Mesenchymal stem cell (in vitro differentiated cells and primary cell): ENCODE measurements around the gene SCP2D1.

Experiments used
- DNase-seq: peaks from one replicate; pipeline ENCODE4 v3.0.0-alpha.2; 2013
- H2AFZ ChIP-seq: one replicate; pipeline ENCODE4 v1.6.1; 2013; ENCODE audit warnings: low read depth, mild to moderate bottlenecking, control low read depth, inconsistent platforms, low read length, moderate library complexity
- H2AK5ac ChIP-seq: 2 replicates; pipeline ENCODE4 v1.6.1; 2013; ENCODE audit warnings: low read length, moderate library complexity, mild to moderate bottlenecking, inconsistent platforms; ENCODE audit not compliant: severe bottlenecking
- H2BK120ac ChIP-seq: one replicate; pipeline ENCODE4 v1.6.1; 2013; ENCODE audit warnings: low read depth, mild to moderate bottlenecking, inconsistent platforms, low read length, moderate library complexity
- H2BK12ac ChIP-seq, 2 experiments: one replicate each; pipeline ENCODE4 v1.6.1; 2013; ENCODE audit warnings: inconsistent platforms in 2 of 2, low read length in 2 of 2, mild to moderate bottlenecking in 2 of 2, moderate library complexity in 2 of 2, control low read depth in 1 of 2
- H2BK15ac ChIP-seq: one replicate; pipeline ENCODE4 v1.6.1; 2013; ENCODE audit warnings: mild to moderate bottlenecking, low read depth, inconsistent platforms; ENCODE audit not compliant: poor library complexity, severe bottlenecking
- H2BK5ac ChIP-seq: 2 replicates; pipeline ENCODE4 v1.6.1; 2013; ENCODE audit warnings: low read depth, mild to moderate bottlenecking, low read length, control low read depth, inconsistent platforms; ENCODE audit not compliant: poor library complexity, severe bottlenecking
- H3K14ac ChIP-seq, 2 experiments: one replicate each; pipeline ENCODE4 v1.6.1; 2013; ENCODE audit warnings: inconsistent platforms in 2 of 2, low read length in 2 of 2, control low read depth in 1 of 2, mild to moderate bottlenecking in 1 of 2, moderate library complexity in 1 of 2
- H3K18ac ChIP-seq, 2 experiments: one replicate each; pipeline ENCODE4 v1.6.1; 2013; ENCODE audit warnings: inconsistent platforms in 2 of 2, low read length in 2 of 2, control low read depth in 1 of 2, low read depth in 1 of 2, mild to moderate bottlenecking in 1 of 2
- H3K23ac ChIP-seq, 2 experiments: one replicate each; pipeline ENCODE4 v1.6.1; 2013; ENCODE audit warnings: inconsistent platforms in 2 of 2, low read length in 2 of 2, mild to moderate bottlenecking in 2 of 2, moderate library complexity in 2 of 2, control low read depth in 1 of 2
- H3K27ac ChIP-seq: 2 replicates; pipeline ENCODE4 v1.5.1; 2013; ENCODE audit warnings: mild to moderate bottlenecking, moderate library complexity, low read length, control low read depth, inconsistent platforms; ENCODE audit not compliant: poor library complexity, severe bottlenecking
- H3K27me3 ChIP-seq, 2 experiments: 2 replicates each; pipeline versions ENCODE4 v1.6.1 to v1.7.0; 2013; ENCODE audit warnings: low read length in 2 of 2, mild to moderate bottlenecking in 2 of 2, moderate library complexity in 2 of 2, control low read depth in 1 of 2, inconsistent platforms in 1 of 2; ENCODE audit not compliant: control insufficient read depth in 1 of 2, insufficient read depth in 1 of 2
- H3K36me3 ChIP-seq, 2 experiments: 2 replicates each; pipeline versions ENCODE4 v1.6.1 to v1.7.0; 2013; ENCODE audit warnings: low read length in 2 of 2, control low read depth in 1 of 2, inconsistent platforms in 1 of 2, low read depth in 1 of 2, mild to moderate bottlenecking in 1 of 2; ENCODE audit not compliant: insufficient read depth in 2 of 2, control insufficient read depth in 1 of 2
- H3K4ac ChIP-seq, 2 experiments: one replicate each; pipeline ENCODE4 v1.6.1; 2013; ENCODE audit warnings: inconsistent platforms in 2 of 2, low read length in 2 of 2, mild to moderate bottlenecking in 2 of 2, moderate library complexity in 2 of 2, control low read depth in 1 of 2, low read depth in 1 of 2
- H3K4me1 ChIP-seq: 2 replicates; pipeline ENCODE4 v1.6.1; 2013; ENCODE audit warnings: low read depth, low read length, control low read depth; ENCODE audit not compliant: control insufficient read depth, insufficient read depth
- H3K4me2 ChIP-seq: 2 replicates; pipeline ENCODE4 v1.6.1; 2013; ENCODE audit warnings: low read length, mild to moderate bottlenecking, inconsistent platforms; ENCODE audit not compliant: poor library complexity, severe bottlenecking
- H3K4me3 ChIP-seq, 2 experiments: 2 replicates each; pipeline versions ENCODE4 v1.5.1 to v1.7.0; 2013; ENCODE audit warnings: low read length in 2 of 2, mild to moderate bottlenecking in 2 of 2, control low read depth in 1 of 2, low read depth in 1 of 2; ENCODE audit not compliant: insufficient read depth in 1 of 2
- H3K79me1 ChIP-seq: replicated peaks from 2 replicates; pipeline ENCODE4 v1.6.1; 2013; ENCODE audit warnings: mild to moderate bottlenecking, control low read depth, low read length, inconsistent platforms; ENCODE audit not compliant: poor library complexity, severe bottlenecking
- H3K9ac ChIP-seq: 2 replicates; pipeline ENCODE4 v1.7.0; 2013; ENCODE audit warnings: mild to moderate bottlenecking, low read length, moderate library complexity
- H3K9me3 ChIP-seq: 2 replicates; pipeline ENCODE4 v1.7.0; 2013; ENCODE audit warnings: mild to moderate bottlenecking, low read length; ENCODE audit not compliant: control insufficient read depth
- H4K8ac ChIP-seq: one replicate; pipeline ENCODE4 v1.6.1; 2013; ENCODE audit warnings: inconsistent platforms, mild to moderate bottlenecking, low read length, moderate library complexity
- H4K91ac ChIP-seq: one replicate; pipeline ENCODE4 v1.6.1; 2013; ENCODE audit warnings: mild to moderate bottlenecking, low read length, inconsistent platforms
- WGBS: methylation state at CpG from one replicate; pipeline ENCODE4 v1.1.7; 2013; ENCODE audit warnings: mixed read lengths; 5-methylcytosine and 5-hydroxymethylcytosine counted together

The SCP2D1 gene

GRCh38 chr20:18853946-18854646 is 40.5 kb downstream of the SCP2D1 start:
- no peak for DNase-seq
- H3K36me3 ChIP-seq, result no peaks in the 10 kb centered on the region
- no peak overlapping the region for H3K4me3 ChIP-seq
- H3K4me1 ChIP-seq, result peaks cover 1% of the 10 kb centered on the region
- no peak overlapping the region for H2BK12ac ChIP-seq
- no peak overlapping the region for H3K27ac ChIP-seq
- H2AFZ ChIP-seq, result no peak overlapping the region
- no peak overlapping the region for H4K91ac ChIP-seq
- H3K79me1 ChIP-seq, result no peaks in the 10 kb centered on the region
- no peak overlapping the region for H2AK5ac ChIP-seq
- WGBS, result 79% methylated on average over 1 of the region's 2 CpGs
- no peak overlapping the region for H4K8ac ChIP-seq
- no peak overlapping the region for H2BK15ac ChIP-seq
- H3K27me3 ChIP-seq, result peaks cover 0 to 6% of the 10 kb centered on the region in 2 experiments
- H2BK120ac ChIP-seq, result no peak overlapping the region
- no peak overlapping the region for H3K4ac ChIP-seq
- no peak overlapping the region for H3K14ac ChIP-seq
- H3K9ac ChIP-seq, result no peak overlapping the region
- no peak overlapping the region for H2BK5ac ChIP-seq
- no peaks in the 10 kb centered on the region for H3K9me3 ChIP-seq
- H3K23ac ChIP-seq, result no peak overlapping the region
- H3K4me2 ChIP-seq, result no peak overlapping the region
- no peak overlapping the region for H3K18ac ChIP-seq

GRCh38 chr20:18855882-18856281 is 42.3 kb downstream of the SCP2D1 start:
- no peak overlapping the region for H2AFZ ChIP-seq
- no peak overlapping the region for H3K23ac ChIP-seq
- H3K18ac ChIP-seq, result no peak overlapping the region
- no peaks in the 10 kb centered on the region for H3K79me1 ChIP-seq
- H4K8ac ChIP-seq, result no peak overlapping the region
- H3K36me3 ChIP-seq, result no peaks in the 10 kb centered on the region
- no peak overlapping the region for H2BK15ac ChIP-seq
- no peak overlapping the region for H2BK120ac ChIP-seq
- H3K14ac ChIP-seq, result no peak overlapping the region
- peaks cover 0 to 6% of the 10 kb centered on the region in 2 experiments for H3K27me3 ChIP-seq
- H3K4me1 ChIP-seq, result peaks cover 1% of the 10 kb centered on the region
- H2BK12ac ChIP-seq, result no peak overlapping the region
- DNase-seq, result no peak
- H4K91ac ChIP-seq, result no peak overlapping the region
- H3K4me3 ChIP-seq, result no peak overlapping the region
- no CpG with 5 or more reads among the region's 2 CpGs for WGBS
- H2BK5ac ChIP-seq, result no peak overlapping the region
- no peak overlapping the region for H3K4me2 ChIP-seq
- H3K27ac ChIP-seq, result no peak overlapping the region
- H2AK5ac ChIP-seq, result no peak overlapping the region
- peaks cover 6% of the 10 kb centered on the region for H3K9me3 ChIP-seq
- no peak overlapping the region for H3K9ac ChIP-seq
- no peak overlapping the region for H3K4ac ChIP-seq

GRCh38 chr20:18856873-18857272 is 43.3 kb downstream of the SCP2D1 start:
- H3K14ac ChIP-seq, result no peak overlapping the region
- H3K79me1 ChIP-seq, result no peaks in the 10 kb centered on the region
- no peak overlapping the region for H3K4me3 ChIP-seq
- no peaks in the 10 kb centered on the region for H3K36me3 ChIP-seq
- H2BK15ac ChIP-seq, result no peak overlapping the region
- H3K18ac ChIP-seq, result no peak overlapping the region
- H2BK5ac ChIP-seq, result no peak overlapping the region
- H3K23ac ChIP-seq, result no peak overlapping the region
- H4K8ac ChIP-seq, result no peak overlapping the region
- no peak for DNase-seq
- H3K4me1 ChIP-seq, result peaks cover 1% of the 10 kb centered on the region
- H3K9me3 ChIP-seq, result peaks cover 6% of the 10 kb centered on the region
- H3K27ac ChIP-seq, result no peak overlapping the region
- no peak overlapping the region for H4K91ac ChIP-seq
- H3K27me3 ChIP-seq, result no peaks in the 10 kb centered on the region
- 0% methylated on average over 1 of the region's 2 CpGs for WGBS
- H2AFZ ChIP-seq, result no peak overlapping the region
- no peak overlapping the region for H2BK120ac ChIP-seq
- H3K9ac ChIP-seq, result no peak overlapping the region
- H3K4me2 ChIP-seq, result no peak overlapping the region
- H2BK12ac ChIP-seq, result no peak overlapping the region
- H2AK5ac ChIP-seq, result no peak overlapping the region
- no peak overlapping the region for H3K4ac ChIP-seq

- Histone ChIP-seq H3K9me3 (peaks cover 6% of the 10 kb centered on the region), H3K4me3 (no peak overlapping the region), H2BK12ac (no peak overlapping the region), H3K4ac (no peak overlapping the region), H2AK5ac (no peak overlapping the region), H3K79me1 (no peaks in the 10 kb centered on the region), H3K4me2 (no peak overlapping the region), H2BK15ac (no peak overlapping the region), H3K23ac (no peak overlapping the region), H4K91ac (no peak overlapping the region), H3K9ac (no peak overlapping the region), H3K27ac (no peak overlapping the region), H3K14ac (no peak overlapping the region), H4K8ac (no peak overlapping the region), H2BK120ac (no peak overlapping the region), H3K18ac (no peak overlapping the region), H3K36me3 (no peaks in the 10 kb centered on the region), H3K27me3 (no peaks in the 10 kb centered on the region), H2BK5ac (no peak overlapping the region), H3K4me1 (peaks cover 1% of the 10 kb centered on the region), H2AFZ (no peak overlapping the region)
- no peak for DNase-seq
- WGBS, result 78% methylated on average over 1 of the region's 1 CpG
Observed at GRCh38 chr20:18857640-18858039, 44.1 kb downstream of the SCP2D1 start.
